IPS-15b (cell line): ENCODE data around the gene B3GLCT.
"Not testable (repeated sequence)": the region's sequence is repeated elsewhere in the genome, so short reads cannot be mapped to it uniquely, and the experiment has no call there.

Experiments
- H3K27me3 ChIP-seq: one replicate; pipeline ENCODE4 v1.6.1; 2013; ENCODE audit warnings: low read length; ENCODE audit not compliant: control insufficient read depth, insufficient read depth
- H3K36me3 ChIP-seq: one replicate; pipeline ENCODE4 v1.6.1; 2013; ENCODE audit warnings: low read length; ENCODE audit not compliant: control insufficient read depth, insufficient read depth
- H3K4me1 ChIP-seq: one replicate; pipeline ENCODE4 v1.6.1; 2013; ENCODE audit warnings: mild to moderate bottlenecking, low read length; ENCODE audit not compliant: control insufficient read depth, insufficient read depth
- H3K4me3 ChIP-seq: one replicate; pipeline ENCODE4 v1.5.1; 2013; ENCODE audit warnings: low read depth, low read length
- H3K9ac ChIP-seq: one replicate; pipeline ENCODE4 v1.6.1; 2013; ENCODE audit warnings: low read depth, mild to moderate bottlenecking, low read length
- H3K9me3 ChIP-seq: one replicate; pipeline ENCODE4 v1.6.1; 2013; ENCODE audit warnings: mild to moderate bottlenecking, low read length; ENCODE audit not compliant: control insufficient read depth, insufficient read depth

B3GLCT gene

GRCh38 chr13:31334994-31335557 is 135.3 kb downstream of the B3GLCT start:
- Histone ChIP-seq H3K4me3 (no peak overlapping the region), H3K4me1 (no peaks in the 10 kb centered on the region), H3K9ac (no peak overlapping the region)

GRCh38 chr13:31339616-31340015 is 139.8 kb downstream of the B3GLCT start:
- H3K4me3 ChIP-seq, H3K9ac ChIP-seq, H3K36me3 ChIP-seq, H3K9me3 ChIP-seq, H3K4me1 ChIP-seq, H3K27me3 ChIP-seq: not testable (repeated sequence)

More at GRCh38 chr13:31334994-31335557, 135.3 kb downstream of the B3GLCT start:
- no peaks in the 10 kb centered on the region for H3K9me3 ChIP-seq
- H3K36me3 ChIP-seq = no peaks in the 10 kb centered on the region
- no peaks in the 10 kb centered on the region for H3K27me3 ChIP-seq

DNA sequence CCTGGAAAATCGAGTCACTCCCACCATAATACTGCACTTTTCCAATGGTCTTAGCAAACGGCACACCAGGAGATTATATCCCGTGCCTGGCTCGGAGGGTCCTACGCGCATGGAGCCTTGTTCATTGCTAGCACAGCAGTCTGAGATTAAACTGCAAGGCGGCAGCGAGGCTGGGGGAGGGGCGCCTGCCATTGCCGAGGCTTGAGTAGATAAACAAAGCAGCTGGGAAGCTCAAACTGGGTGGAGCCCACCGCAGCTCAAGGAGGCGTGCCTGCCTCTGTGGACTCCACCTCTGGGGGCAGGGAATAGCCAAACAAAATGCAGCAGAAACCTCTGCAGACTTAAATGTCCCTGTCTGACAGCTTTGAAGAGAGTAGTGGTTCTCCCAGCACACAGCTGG is 141.1 kb downstream of the B3GLCT start:
- H3K4me3 ChIP-seq, H3K27me3 ChIP-seq, H3K36me3 ChIP-seq, H3K9me3 ChIP-seq, H3K4me1 ChIP-seq, H3K9ac ChIP-seq: not testable (repeated sequence)

DNA sequence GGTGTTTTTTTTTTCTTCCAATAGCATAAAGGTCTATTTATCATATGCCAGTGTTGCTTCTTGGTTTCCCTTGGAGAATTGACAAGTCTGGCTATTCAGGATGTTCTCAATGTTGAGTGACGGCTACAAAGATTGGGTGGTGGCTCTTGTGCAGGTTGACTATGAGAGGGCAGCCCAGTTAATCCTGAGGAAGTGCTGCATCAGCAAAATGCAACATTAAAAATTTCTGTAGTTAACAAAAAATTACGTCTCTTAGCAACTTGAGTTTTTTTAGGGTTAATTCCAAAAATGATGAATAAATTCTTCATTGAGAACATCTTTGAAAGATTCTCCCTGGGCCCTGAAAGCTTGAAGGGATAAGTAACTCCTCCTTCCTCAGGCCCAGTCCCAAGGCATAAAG is 147.1 kb downstream of the B3GLCT start:
- Histone ChIP-seq H3K4me3 (no peak overlapping the region), H3K9ac (no peak overlapping the region), H3K27me3 (no peaks in the 10 kb centered on the region), H3K36me3 (no peaks in the 10 kb centered on the region), H3K4me1 (no peaks in the 10 kb centered on the region), H3K9me3 (no peaks in the 10 kb centered on the region)

- Histone ChIP-seq H3K27me3 (no peaks in the 10 kb centered on the region), H3K9me3 (no peaks in the 10 kb centered on the region), H3K36me3 (no peaks in the 10 kb centered on the region), H3K9ac (no peak overlapping the region), H3K4me3 (no peak overlapping the region), H3K4me1 (no peaks in the 10 kb centered on the region)
These were observed 149.4 kb downstream of the B3GLCT start for GRCh38 chr13:31349156-31349555.

DNA sequence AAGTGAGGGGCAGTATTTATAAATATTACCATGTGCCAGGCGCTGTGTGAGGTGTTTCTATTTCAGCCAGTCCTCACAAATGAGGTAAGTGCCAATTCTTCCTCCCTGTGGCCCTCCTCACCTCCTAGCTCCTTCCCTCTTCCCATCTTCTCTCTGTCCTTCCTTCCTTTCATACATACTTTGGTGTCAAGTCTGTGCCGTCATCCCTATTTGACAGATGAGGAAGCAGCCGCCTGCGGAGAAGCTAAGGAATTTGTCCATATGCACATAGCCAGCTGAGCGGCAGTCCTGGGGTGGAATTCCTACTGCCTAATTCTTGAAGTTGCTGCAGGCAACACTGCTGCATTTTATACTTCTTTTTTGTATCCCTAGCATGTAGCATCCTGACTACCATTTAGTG is 150.8 kb downstream of the B3GLCT start:
- Histone ChIP-seq H3K9ac (no peak overlapping the region), H3K4me3 (no peak overlapping the region), H3K36me3 (no peaks in the 10 kb centered on the region), H3K9me3 (peaks cover 7% of the 10 kb centered on the region), H3K27me3 (no peaks in the 10 kb centered on the region), H3K4me1 (no peaks in the 10 kb centered on the region)

GRCh38 chr13:31351376-31351775 is 151.6 kb downstream of the B3GLCT start:
- no peaks in the 10 kb centered on the region for H3K27me3 ChIP-seq
- no peaks in the 10 kb centered on the region for H3K4me1 ChIP-seq
- H3K4me3 ChIP-seq = no peak overlapping the region
- no peaks in the 10 kb centered on the region for H3K36me3 ChIP-seq
- H3K9ac ChIP-seq = no peak overlapping the region
- H3K9me3 ChIP-seq = peaks cover 10% of the 10 kb centered on the region

- Histone ChIP-seq H3K4me3 (no peak overlapping the region), H3K36me3 (no peaks in the 10 kb centered on the region), H3K9me3 (peaks cover 11% of the 10 kb centered on the region), H3K4me1 (no peaks in the 10 kb centered on the region), H3K9ac (no peak overlapping the region), H3K27me3 (no peaks in the 10 kb centered on the region)
These were observed 152.7 kb downstream of the B3GLCT start for GRCh38 chr13:31352467-31352866.

DNA sequence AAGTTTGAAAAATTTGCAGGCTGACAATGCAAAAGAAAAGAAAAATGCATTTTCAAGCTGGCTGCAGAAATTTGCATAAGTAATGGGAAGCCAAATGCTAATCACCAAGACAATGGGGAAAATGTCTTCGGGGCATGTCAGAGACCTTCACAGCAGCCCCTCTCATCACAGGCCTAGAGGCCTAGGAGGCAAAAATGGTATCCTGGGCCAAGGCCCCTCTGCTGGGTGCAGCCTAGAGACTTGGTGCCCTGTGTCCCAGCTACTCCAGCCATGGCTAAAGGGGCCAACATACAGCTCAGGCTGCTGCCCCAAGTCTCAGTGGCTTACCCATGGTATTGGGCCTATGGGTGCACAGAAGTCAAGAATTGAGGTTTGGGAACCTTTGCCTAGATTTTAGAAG is 155.2 kb downstream of the B3GLCT start:
- H3K4me3 ChIP-seq = no peak overlapping the region
- peaks cover 17% of the 10 kb centered on the region for H3K9me3 ChIP-seq
- no peaks in the 10 kb centered on the region for H3K36me3 ChIP-seq
- no peaks in the 10 kb centered on the region for H3K4me1 ChIP-seq
- H3K9ac ChIP-seq = no peak overlapping the region
- H3K27me3 ChIP-seq = no peaks in the 10 kb centered on the region

- Histone ChIP-seq H3K4me3 (no peak overlapping the region), H3K36me3 (no peaks in the 10 kb centered on the region), H3K27me3 (no peaks in the 10 kb centered on the region), H3K4me1 (no peaks in the 10 kb centered on the region), H3K9me3 (peaks cover 17% of the 10 kb centered on the region), H3K9ac (no peak overlapping the region)
These were observed 157.2 kb downstream of the B3GLCT start for GRCh38 chr13:31356991-31357390.

DNA sequence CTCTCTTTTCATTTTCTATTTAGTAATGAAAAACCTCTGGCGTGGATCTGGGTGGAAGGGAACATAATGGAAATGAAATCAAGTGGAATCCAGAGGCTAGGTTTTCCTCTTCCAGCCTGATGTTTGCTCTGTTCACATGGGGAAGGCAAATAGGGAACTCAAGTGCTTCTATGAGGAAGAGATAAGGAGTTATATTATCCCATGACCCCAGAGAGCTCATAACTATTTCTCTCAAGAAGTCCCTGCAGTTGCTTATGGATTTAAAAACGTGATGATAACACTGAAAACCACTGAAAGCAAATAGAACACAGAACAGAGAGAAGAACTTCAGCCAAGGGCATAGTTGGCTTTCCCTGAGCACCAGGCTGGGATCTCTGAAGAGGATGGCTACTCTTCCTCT is 157.8 kb downstream of the B3GLCT start:
- H3K4me1 ChIP-seq = no peaks in the 10 kb centered on the region
- no peak overlapping the region for H3K4me3 ChIP-seq
- no peaks in the 10 kb centered on the region for H3K36me3 ChIP-seq
- peaks cover 17% of the 10 kb centered on the region for H3K9me3 ChIP-seq
- no peak overlapping the region for H3K9ac ChIP-seq
- H3K27me3 ChIP-seq = no peaks in the 10 kb centered on the region

- H3K36me3 ChIP-seq = no peaks in the 10 kb centered on the region
- H3K9ac ChIP-seq = no peak overlapping the region
- H3K4me3 ChIP-seq = no peak overlapping the region
These were observed 161.9 kb downstream of the B3GLCT start for GRCh38 chr13:31361673-31362072.

More at GRCh38 chr13:31361673-31362072, 161.9 kb downstream of the B3GLCT start:
- no peaks in the 10 kb centered on the region for H3K4me1 ChIP-seq
- H3K9me3 ChIP-seq = peaks cover 6% of the 10 kb centered on the region
- no peaks in the 10 kb centered on the region for H3K27me3 ChIP-seq
